B cell (primary cell): ENCODE data around the gene UNC5A. TPM values are rescaled to one million over a fixed set of nuclear protein-coding genes. Genes with fewer than 3 reads are reported as not detected.

Experiments
- ATAC-seq: fragments of 200-7000 bp; cut with Tn5 transposase; one replicate; pipeline ENCODE4 v1.10.0; 2021; ENCODE audit warnings: low read depth, mild to moderate bottlenecking, moderate number of reproducible peaks, moderate library complexity
- CTCF ChIA-PET: fragments of 350-600 bp; sonication (Branson Sonifier 250); formaldehyde crosslinking; loops from one replicate; lab custom pipeline; 2021; ENCODE audit warnings: antibody characterized with exemption, inconsistent platforms; lab: Charles Lee
- POLR2A ChIA-PET: fragments of 350-600 bp; sonication (Branson Sonifier 250); formaldehyde crosslinking; loops from one replicate; lab custom pipeline; 2021; ENCODE audit warnings: antibody characterized with exemption; lab: Charles Lee
- DNase-seq: peaks from one replicate; pipeline ENCODE4 v3.0.0; 2013
- H2AFZ ChIP-seq: 2 replicates; pipeline ENCODE4 v1.6.1; 2012; ENCODE audit warnings: mild to moderate bottlenecking, low read depth, low read length; ENCODE audit not compliant: insufficient read depth, poor library complexity, severe bottlenecking
- H3K27ac ChIP-seq, 2 donors: 1 replicate in 1 of 2; 2 replicates in 1 of 2; pipeline ENCODE4 v1.5.1; 2012 to 2013; ENCODE audit warnings: low read length in 2 of 2, mild to moderate bottlenecking in 2 of 2, moderate library complexity in 1 of 2
- H3K27me3 ChIP-seq, 4 experiments: fragments of 200-600 bp in 1 of 4; sonication (generic) in 1 of 4; replicated peaks in 1 of 4; 1 replicate in 2 of 4; 2 replicates in 2 of 4; pipeline versions ENCODE4 v1.6.1 to v1.7.0; 2013 to 2016; ENCODE audit warnings: low read length in 3 of 4, mild to moderate bottlenecking in 2 of 4, mixed read lengths in 1 of 4, moderate library complexity in 1 of 4; ENCODE audit not compliant: insufficient read depth in 4 of 4, control insufficient read depth in 3 of 4; ENCODE audit errors: control extremely low read depth in 1 of 4
- H3K36me3 ChIP-seq, 2 experiments: replicated peaks in 1 of 2; 1 replicate in 1 of 2; 2 replicates in 1 of 2; pipeline versions ENCODE4 v1.6.1 to v1.7.1; 2013; ENCODE audit warnings: low read length in 1 of 2; ENCODE audit not compliant: insufficient read depth in 2 of 2, control insufficient read depth in 1 of 2; ENCODE audit errors: control extremely low read depth in 1 of 2, extremely low read depth in 1 of 2
- H3K4me1 ChIP-seq, 2 donors: fragments of 200-600 bp in 1 of 2; sonication (generic) in 1 of 2; 1 replicate in 1 of 2; 2 replicates in 1 of 2; pipeline versions ENCODE4 v1.5.1 to v1.6.1; 2013 to 2017; ENCODE audit warnings: low read length in 2 of 2; ENCODE audit not compliant: control insufficient read depth in 2 of 2, insufficient read depth in 2 of 2
- H3K4me2 ChIP-seq: replicated peaks from 2 replicates; pipeline ENCODE3; 2012; ENCODE audit warnings: mild to moderate bottlenecking, low read depth, low read length; ENCODE audit not compliant: poor library complexity, severe bottlenecking
- H3K4me3 ChIP-seq, 5 experiments: fragments of 200-600 bp in 1 of 5; sonication (generic) in 1 of 5; 1 replicate in 3 of 5; 2 replicates in 2 of 5; pipeline versions ENCODE4 v1.5.1 to v1.7.0; 2011 to 2016; ENCODE audit warnings: low read length in 4 of 5, mild to moderate bottlenecking in 4 of 5, low read depth in 2 of 5, control low read depth in 1 of 5, moderate library complexity in 1 of 5; ENCODE audit not compliant: insufficient read depth in 1 of 5; ENCODE audit errors: control extremely low read depth in 1 of 5, extremely low read depth in 1 of 5
- H3K79me2 ChIP-seq: fragments of 200-600 bp; sonication (generic); one replicate; pipeline ENCODE4 v1.6.0; 2016; ENCODE audit warnings: low read length; ENCODE audit not compliant: control insufficient read depth, insufficient read depth
- H3K9ac ChIP-seq: fragments of 200-600 bp; sonication (generic); 2 replicates; pipeline ENCODE4 v1.6.1; 2017; ENCODE audit warnings: mild to moderate bottlenecking, low read length, moderate library complexity
- H3K9me3 ChIP-seq, 3 donors: one replicate each; pipeline versions ENCODE4 v1.6.1 to v1.7.1; 2013; ENCODE audit warnings: low read length in 2 of 3; ENCODE audit not compliant: control insufficient read depth in 2 of 3, insufficient read depth in 1 of 3; ENCODE audit errors: control extremely low read depth in 1 of 3
- H4K20me1 ChIP-seq: 2 replicates; pipeline ENCODE4 v1.6.0; 2012; ENCODE audit warnings: mild to moderate bottlenecking, low read length; ENCODE audit not compliant: insufficient read depth, control insufficient read depth, poor library complexity, severe bottlenecking
- H3K27ac Mint-ChIP-seq: one replicate; pipeline ENCODE4 v1.8.0; 2021; ENCODE audit warnings: mixed read lengths
- H3K27me3 Mint-ChIP-seq: one replicate; pipeline ENCODE4 v1.8.0; 2021; ENCODE audit warnings: mixed read lengths
- H3K4me1 Mint-ChIP-seq: one replicate; pipeline ENCODE4 v1.8.0; 2021; ENCODE audit warnings: mixed read lengths
- H3K4me3 Mint-ChIP-seq: one replicate; pipeline ENCODE4 v1.8.0; 2021; ENCODE audit warnings: mixed read lengths
- H3K9me3 Mint-ChIP-seq: one replicate; pipeline ENCODE4 v1.8.0; 2022; ENCODE audit warnings: mixed read lengths; ENCODE audit not compliant: insufficient read depth
- EZH2 ChIP-seq: IDR thresholded peaks from 2 replicates; pipeline ENCODE4 v1.6.1; 2012; ENCODE audit warnings: borderline replicate concordance, low read depth, mild to moderate bottlenecking, moderate library complexity, low read length; ENCODE audit not compliant: insufficient read depth, poor library complexity, severe bottlenecking
- WGBS: methylation state at CpG from one replicate; pipeline ENCODE4 v1.1.5; 2013; ENCODE audit warnings: missing lambda C conversion rate; ENCODE audit not compliant: insufficient coverage; 5-methylcytosine and 5-hydroxymethylcytosine counted together
- intact Hi-C: fragments of 100-400 bp; cut with micrococcal nuclease; formaldehyde crosslinking; loops from one replicate; pipeline ENCODE4 v1.10.0; 2022
- polyA plus RNA-seq: library from polyadenylated mRNA; depleted of rRNA; stranded (reverse); fragments of >200 nt; gene quantifications from 2 replicates; pipeline ENCODE4 v1.2.3, GENCODE V29; 2012
- total RNA-seq, 2 donors: library from RNA; stranded (reverse); fragments of 120-200 nt in 1 of 2; gene quantifications; 1 replicate in 1 of 2; 2 replicates in 1 of 2; pipeline versions ENCODE4 v1.2.3 to v1.2.4, GENCODE V29; 2013 to 2022
- TF ChIP-seq, protein P1 (sequence below): fragments of 200-600 bp; IDR thresholded peaks from one replicate; pipeline ENCODE4 v1.8.0; 2022; ENCODE audit warnings: antibody characterized with exemption, mild to moderate bottlenecking

UNC5A gene
- total and polyA plus RNA-seq, 2 donors (not counting 1 experiment from before 2014, with no cell fraction given) = not detected

DNA sequence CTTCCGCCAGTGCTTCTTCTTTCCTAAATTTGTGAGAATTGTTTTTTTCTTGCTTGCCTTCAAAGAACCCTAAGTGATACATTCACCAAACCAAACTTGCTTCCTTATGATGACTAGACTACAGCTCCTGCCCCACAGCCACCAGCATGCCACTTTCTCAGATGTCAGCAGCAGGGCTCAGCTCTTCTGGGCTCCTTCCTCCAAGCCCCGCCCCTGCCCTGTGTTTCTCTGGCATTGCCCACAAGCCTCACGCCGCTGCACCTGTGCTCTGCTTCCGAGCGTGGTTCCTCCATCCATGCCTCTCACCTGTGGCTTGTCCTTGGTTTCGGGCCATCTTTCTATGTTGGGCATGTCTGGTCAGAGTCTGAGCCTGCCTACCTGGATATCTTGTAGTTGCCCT lies 10.6 kb downstream of the UNC5A start:
- Histone ChIP-seq H2AFZ (no peak overlapping the region), H3K9ac (no peak overlapping the region), H3K4me3 (no peak overlapping the region), H3K9me3 (peaks cover 0 to 12% (median 0%) of the 10 kb centered on the region in 3 donors), H3K79me2 (no peaks in the 10 kb centered on the region), H3K27me3 (peaks cover 0 to 44% (median 16%) of the 10 kb centered on the region in 4 experiments), H3K4me2 (no peak overlapping the region), H4K20me1 (no peaks in the 10 kb centered on the region), H3K4me1 (peaks cover 7 to 8% of the 10 kb centered on the region in 2 donors), H3K36me3 (no peaks in the 10 kb centered on the region), H3K27ac (no peak overlapping the region)
- DNase-seq (no peak), ATAC-seq (no peak)
- no peak overlapping the region for H3K27ac Mint-ChIP-seq
- ChIA-PET POLR2A (no interaction called here), CTCF (interaction anchor here (0.7 to 0.9 kb wide), 2 partner anchors 10 to 291 kb away, joined by 4 to 5 read pairs; no protein-coding TSS in a partner anchor)
- no peaks in the 10 kb centered on the region for H3K9me3 Mint-ChIP-seq
- peaks cover 55% of the 10 kb centered on the region for H3K27me3 Mint-ChIP-seq
- H3K4me1 Mint-ChIP-seq = peaks cover 12% of the 10 kb centered on the region
- intact Hi-C loops = no loop called here
- WGBS = 82% methylated on average over 6 of the region's 7 CpGs
- H3K4me3 Mint-ChIP-seq = no peak overlapping the region
- no peak for TF ChIP-seq EZH2
- TF ChIP-seq, protein P1, sequence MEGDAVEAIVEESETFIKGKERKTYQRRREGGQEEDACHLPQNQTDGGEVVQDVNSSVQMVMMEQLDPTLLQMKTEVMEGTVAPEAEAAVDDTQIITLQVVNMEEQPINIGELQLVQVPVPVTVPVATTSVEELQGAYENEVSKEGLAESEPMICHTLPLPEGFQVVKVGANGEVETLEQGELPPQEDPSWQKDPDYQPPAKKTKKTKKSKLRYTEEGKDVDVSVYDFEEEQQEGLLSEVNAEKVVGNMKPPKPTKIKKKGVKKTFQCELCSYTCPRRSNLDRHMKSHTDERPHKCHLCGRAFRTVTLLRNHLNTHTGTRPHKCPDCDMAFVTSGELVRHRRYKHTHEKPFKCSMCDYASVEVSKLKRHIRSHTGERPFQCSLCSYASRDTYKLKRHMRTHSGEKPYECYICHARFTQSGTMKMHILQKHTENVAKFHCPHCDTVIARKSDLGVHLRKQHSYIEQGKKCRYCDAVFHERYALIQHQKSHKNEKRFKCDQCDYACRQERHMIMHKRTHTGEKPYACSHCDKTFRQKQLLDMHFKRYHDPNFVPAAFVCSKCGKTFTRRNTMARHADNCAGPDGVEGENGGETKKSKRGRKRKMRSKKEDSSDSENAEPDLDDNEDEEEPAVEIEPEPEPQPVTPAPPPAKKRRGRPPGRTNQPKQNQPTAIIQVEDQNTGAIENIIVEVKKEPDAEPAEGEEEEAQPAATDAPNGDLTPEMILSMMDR = no peak

DNA sequence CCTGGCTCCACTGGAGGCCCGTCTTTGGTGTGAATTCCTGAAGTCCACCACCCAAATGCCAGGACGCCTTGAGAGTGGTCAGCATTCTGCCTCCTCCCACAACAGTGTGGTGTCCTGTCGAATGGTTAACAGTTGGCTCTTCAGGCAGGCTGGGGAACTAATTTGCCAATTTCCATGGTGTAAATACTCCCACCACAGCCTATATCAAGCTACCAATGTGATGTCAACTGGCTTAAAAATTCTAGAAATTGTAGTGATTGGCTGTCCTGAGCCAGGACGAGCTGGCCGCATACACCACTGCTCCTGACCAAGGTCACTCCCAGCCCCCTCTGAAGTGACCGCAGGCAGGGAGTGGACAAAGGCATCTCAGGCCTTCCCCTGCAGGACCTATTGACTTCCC lies 11.1 kb downstream of the UNC5A start:
- no peak overlapping the region for H3K27ac Mint-ChIP-seq
- CTCF ChIA-PET = no interaction called here
- peaks cover 12% of the 10 kb centered on the region for H3K4me1 Mint-ChIP-seq
- Histone ChIP-seq H3K36me3 (no peaks in the 10 kb centered on the region), H3K4me2 (no peak overlapping the region), H3K9me3 (peaks cover 0 to 12% (median 0%) of the 10 kb centered on the region in 3 donors), H4K20me1 (no peaks in the 10 kb centered on the region), H3K9ac (no peak overlapping the region), H3K79me2 (no peaks in the 10 kb centered on the region), H3K4me1 (peaks cover 7 to 8% of the 10 kb centered on the region in 2 donors), H3K27ac (no peak overlapping the region), H3K4me3 (no peak overlapping the region), H2AFZ (no peak overlapping the region), H3K27me3 (peaks cover 0 to 39% (median 14%) of the 10 kb centered on the region in 4 experiments)
- ATAC-seq (no peak), DNase-seq (no peak)
- POLR2A ChIA-PET = interaction anchor here (0.6 kb wide), 1 partner anchor 117 kb away, joined by 6 read pairs; no protein-coding TSS in a partner anchor
- TF ChIP-seq, protein P1 = no peak
- no peak for TF ChIP-seq EZH2
- WGBS = 81% methylated on average over 5 of the region's 6 CpGs
- H3K9me3 Mint-ChIP-seq = no peaks in the 10 kb centered on the region
- intact Hi-C loops = no loop called here
- H3K4me3 Mint-ChIP-seq = no peak overlapping the region
- peaks cover 53% of the 10 kb centered on the region for H3K27me3 Mint-ChIP-seq
